Measurements from ENCODE around the gene C1QTNF9. TPM values are rescaled to one million over a fixed set of nuclear protein-coding genes. Genes with fewer than 3 reads are reported as not detected.

Gene C1QTNF9
- total and polyA plus RNA-seq, 2 of the 8 experiments (the other 6 are each of a cell fraction or from before 2014, with no cell fraction given) = not detected

DNA sequence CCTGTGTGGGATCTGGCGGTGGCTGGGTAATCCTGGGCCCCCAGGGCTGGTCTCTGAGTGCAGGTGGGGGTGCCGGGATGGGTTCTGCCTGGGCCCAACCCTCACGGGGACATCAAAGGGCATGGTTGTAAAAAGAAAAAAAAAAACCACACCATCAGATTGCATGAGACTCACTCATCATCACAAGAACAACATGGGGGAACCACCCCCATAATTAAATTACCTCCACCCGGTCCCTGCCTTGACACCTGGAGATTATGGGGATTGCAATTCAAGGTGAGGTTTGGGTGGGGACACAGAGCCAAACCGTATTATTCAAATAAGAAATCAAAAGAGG, 14.3 kb downstream of the C1QTNF9 start (continued):
- TF ChIP-seq, protein P1, sequence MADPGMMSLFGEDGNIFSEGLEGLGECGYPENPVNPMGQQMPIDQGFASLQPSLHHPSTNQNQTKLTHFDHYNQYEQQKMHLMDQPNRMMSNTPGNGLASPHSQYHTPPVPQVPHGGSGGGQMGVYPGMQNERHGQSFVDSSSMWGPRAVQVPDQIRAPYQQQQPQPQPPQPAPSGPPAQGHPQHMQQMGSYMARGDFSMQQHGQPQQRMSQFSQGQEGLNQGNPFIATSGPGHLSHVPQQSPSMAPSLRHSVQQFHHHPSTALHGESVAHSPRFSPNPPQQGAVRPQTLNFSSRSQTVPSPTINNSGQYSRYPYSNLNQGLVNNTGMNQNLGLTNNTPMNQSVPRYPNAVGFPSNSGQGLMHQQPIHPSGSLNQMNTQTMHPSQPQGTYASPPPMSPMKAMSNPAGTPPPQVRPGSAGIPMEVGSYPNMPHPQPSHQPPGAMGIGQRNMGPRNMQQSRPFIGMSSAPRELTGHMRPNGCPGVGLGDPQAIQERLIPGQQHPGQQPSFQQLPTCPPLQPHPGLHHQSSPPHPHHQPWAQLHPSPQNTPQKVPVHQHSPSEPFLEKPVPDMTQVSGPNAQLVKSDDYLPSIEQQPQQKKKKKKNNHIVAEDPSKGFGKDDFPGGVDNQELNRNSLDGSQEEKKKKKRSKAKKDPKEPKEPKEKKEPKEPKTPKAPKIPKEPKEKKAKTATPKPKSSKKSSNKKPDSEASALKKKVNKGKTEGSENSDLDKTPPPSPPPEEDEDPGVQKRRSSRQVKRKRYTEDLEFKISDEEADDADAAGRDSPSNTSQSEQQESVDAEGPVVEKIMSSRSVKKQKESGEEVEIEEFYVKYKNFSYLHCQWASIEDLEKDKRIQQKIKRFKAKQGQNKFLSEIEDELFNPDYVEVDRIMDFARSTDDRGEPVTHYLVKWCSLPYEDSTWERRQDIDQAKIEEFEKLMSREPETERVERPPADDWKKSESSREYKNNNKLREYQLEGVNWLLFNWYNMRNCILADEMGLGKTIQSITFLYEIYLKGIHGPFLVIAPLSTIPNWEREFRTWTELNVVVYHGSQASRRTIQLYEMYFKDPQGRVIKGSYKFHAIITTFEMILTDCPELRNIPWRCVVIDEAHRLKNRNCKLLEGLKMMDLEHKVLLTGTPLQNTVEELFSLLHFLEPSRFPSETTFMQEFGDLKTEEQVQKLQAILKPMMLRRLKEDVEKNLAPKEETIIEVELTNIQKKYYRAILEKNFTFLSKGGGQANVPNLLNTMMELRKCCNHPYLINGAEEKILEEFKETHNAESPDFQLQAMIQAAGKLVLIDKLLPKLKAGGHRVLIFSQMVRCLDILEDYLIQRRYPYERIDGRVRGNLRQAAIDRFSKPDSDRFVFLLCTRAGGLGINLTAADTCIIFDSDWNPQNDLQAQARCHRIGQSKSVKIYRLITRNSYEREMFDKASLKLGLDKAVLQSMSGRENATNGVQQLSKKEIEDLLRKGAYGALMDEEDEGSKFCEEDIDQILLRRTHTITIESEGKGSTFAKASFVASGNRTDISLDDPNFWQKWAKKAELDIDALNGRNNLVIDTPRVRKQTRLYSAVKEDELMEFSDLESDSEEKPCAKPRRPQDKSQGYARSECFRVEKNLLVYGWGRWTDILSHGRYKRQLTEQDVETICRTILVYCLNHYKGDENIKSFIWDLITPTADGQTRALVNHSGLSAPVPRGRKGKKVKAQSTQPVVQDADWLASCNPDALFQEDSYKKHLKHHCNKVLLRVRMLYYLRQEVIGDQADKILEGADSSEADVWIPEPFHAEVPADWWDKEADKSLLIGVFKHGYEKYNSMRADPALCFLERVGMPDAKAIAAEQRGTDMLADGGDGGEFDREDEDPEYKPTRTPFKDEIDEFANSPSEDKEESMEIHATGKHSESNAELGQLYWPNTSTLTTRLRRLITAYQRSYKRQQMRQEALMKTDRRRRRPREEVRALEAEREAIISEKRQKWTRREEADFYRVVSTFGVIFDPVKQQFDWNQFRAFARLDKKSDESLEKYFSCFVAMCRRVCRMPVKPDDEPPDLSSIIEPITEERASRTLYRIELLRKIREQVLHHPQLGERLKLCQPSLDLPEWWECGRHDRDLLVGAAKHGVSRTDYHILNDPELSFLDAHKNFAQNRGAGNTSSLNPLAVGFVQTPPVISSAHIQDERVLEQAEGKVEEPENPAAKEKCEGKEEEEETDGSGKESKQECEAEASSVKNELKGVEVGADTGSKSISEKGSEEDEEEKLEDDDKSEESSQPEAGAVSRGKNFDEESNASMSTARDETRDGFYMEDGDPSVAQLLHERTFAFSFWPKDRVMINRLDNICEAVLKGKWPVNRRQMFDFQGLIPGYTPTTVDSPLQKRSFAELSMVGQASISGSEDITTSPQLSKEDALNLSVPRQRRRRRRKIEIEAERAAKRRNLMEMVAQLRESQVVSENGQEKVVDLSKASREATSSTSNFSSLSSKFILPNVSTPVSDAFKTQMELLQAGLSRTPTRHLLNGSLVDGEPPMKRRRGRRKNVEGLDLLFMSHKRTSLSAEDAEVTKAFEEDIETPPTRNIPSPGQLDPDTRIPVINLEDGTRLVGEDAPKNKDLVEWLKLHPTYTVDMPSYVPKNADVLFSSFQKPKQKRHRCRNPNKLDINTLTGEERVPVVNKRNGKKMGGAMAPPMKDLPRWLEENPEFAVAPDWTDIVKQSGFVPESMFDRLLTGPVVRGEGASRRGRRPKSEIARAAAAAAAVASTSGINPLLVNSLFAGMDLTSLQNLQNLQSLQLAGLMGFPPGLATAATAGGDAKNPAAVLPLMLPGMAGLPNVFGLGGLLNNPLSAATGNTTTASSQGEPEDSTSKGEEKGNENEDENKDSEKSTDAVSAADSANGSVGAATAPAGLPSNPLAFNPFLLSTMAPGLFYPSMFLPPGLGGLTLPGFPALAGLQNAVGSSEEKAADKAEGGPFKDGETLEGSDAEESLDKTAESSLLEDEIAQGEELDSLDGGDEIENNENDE (IDR thresholded peaks at IDR 0.05; ENCODE audit: insufficient replicate concordance, low read length) = no peak
- TF ChIP-seq BCL11A (IDR thresholded peaks at IDR 0.05; ENCODE audit: low read depth in 2 of 2, low read length in 2 of 2) (no peak), NRF1 (IDR thresholded peaks at IDR 0.05; ENCODE audit: low read depth, low read length) (no peak), FOSL1 (IDR thresholded peaks at IDR 0.05; ENCODE audit: insufficient read depth, low read depth, low read length) (no peak), SIX5 (IDR thresholded peaks at IDR 0.05; ENCODE audit: low read depth, low read length) (no peak)
- TF ChIP-seq, protein P2, sequence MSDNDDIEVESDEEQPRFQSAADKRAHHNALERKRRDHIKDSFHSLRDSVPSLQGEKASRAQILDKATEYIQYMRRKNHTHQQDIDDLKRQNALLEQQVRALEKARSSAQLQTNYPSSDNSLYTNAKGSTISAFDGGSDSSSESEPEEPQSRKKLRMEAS (IDR thresholded peaks at IDR 0.05) = no peak
